Thyroid gland (tissue), 4 donors: ENCODE results near the gene KIAA0586. TPM values are rescaled to one million over a fixed set of nuclear protein-coding genes. Genes with fewer than 3 reads are reported as not detected.

Experiments
- DNase-seq, 2 donors: peaks; one replicate each; pipeline ENCODE4 v3.0.0-alpha.2; 2019
- H3K27ac ChIP-seq, 3 donors: fragments of 200-600 bp; sonication (generic); 1 replicate in 2 of 3; 2 replicates in 1 of 3; pipeline ENCODE4 v1.5.1; 2016 to 2019; ENCODE audit warnings: mild to moderate bottlenecking in 1 of 3, moderate library complexity in 1 of 3
- H3K27me3 ChIP-seq: fragments of 200-600 bp; sonication (generic); one replicate; pipeline ENCODE4 v1.5.1; 2019
- H3K36me3 ChIP-seq, 2 donors: fragments of 200-600 bp; sonication (generic); one replicate each; pipeline ENCODE4 v1.5.1; 2016 to 2019
- H3K4me1 ChIP-seq, 2 donors: fragments of 200-600 bp; sonication (generic); one replicate each; pipeline ENCODE4 v1.5.1; 2017 to 2019
- H3K4me3 ChIP-seq, 3 donors: fragments of 200-600 bp; sonication (generic); replicated peaks in 1 of 3; 1 replicate in 2 of 3; 2 replicates in 1 of 3; pipeline ENCODE4 v1.5.1; 2016; ENCODE audit warnings: mild to moderate bottlenecking in 1 of 3
- H3K9me3 ChIP-seq: fragments of 200-600 bp; sonication (generic); one replicate; pipeline ENCODE4 v1.5.1; 2017
- CTCF ChIP-seq, 6 experiments: fragments of 200-600 bp in 3 of 6; fragments of 450-650 bp in 3 of 6; sonication (generic) in 3 of 6; IDR thresholded peaks; one replicate each; pipeline ENCODE4 v1.5.1; 2016 to 2019; ENCODE audit warnings: antibody characterized with exemption in 6 of 6, mild to moderate bottlenecking in 2 of 6, inconsistent platforms in 1 of 6, moderate library complexity in 1 of 6
- POLR2A ChIP-seq, 2 donors: fragments of 450-650 bp; IDR thresholded peaks; one replicate each; pipeline ENCODE4 v1.6.1; 2017; ENCODE audit warnings: antibody characterized with exemption in 2 of 2, mild to moderate bottlenecking in 2 of 2, moderate library complexity in 1 of 2
- WGBS, 2 donors: methylation state at CpG; one replicate each; pipeline ENCODE4 v1.1.5; 2017; 5-methylcytosine and 5-hydroxymethylcytosine counted together
- intact Hi-C: fragments of 100-400 bp; cut with DNase I; formaldehyde crosslinking; loops from one replicate; pipeline ENCODE4 v1.15.1; 2023
- total RNA-seq, 4 donors: library from RNA; depleted of rRNA; stranded (reverse); fragments of >200 nt; gene quantifications; one replicate each; pipeline ENCODE4 v1.2.3, GENCODE V29; 2016

Gene KIAA0586
- total RNA-seq, 4 donors from 2014 or later = 18.7 to 26.3 (median 21.2) TPM

GRCh38 chr14:58397156-58397555 lies 30.4 kb upstream of the KIAA0586 start:
- 97 to 98% methylated on average over 6 of the region's 6 CpGs for WGBS, 2 donors
- intact Hi-C loops = no loop called here
- H3K4me3 ChIP-seq = no peak overlapping the region
- no peak for DNase-seq
- H3K27me3 ChIP-seq = no peaks in the 10 kb centered on the region
- peaks cover 3 to 7% of the 10 kb centered on the region in 2 donors for H3K4me1 ChIP-seq
- TF ChIP-seq CTCF (IDR thresholded peaks at IDR 0.05) (no peak), POLR2A (IDR thresholded peaks at IDR 0.05) (no peak)
- no peaks in the 10 kb centered on the region for H3K36me3 ChIP-seq
- H3K9me3 ChIP-seq = no peaks in the 10 kb centered on the region
- H3K27ac ChIP-seq = no peak overlapping the region

DNA sequence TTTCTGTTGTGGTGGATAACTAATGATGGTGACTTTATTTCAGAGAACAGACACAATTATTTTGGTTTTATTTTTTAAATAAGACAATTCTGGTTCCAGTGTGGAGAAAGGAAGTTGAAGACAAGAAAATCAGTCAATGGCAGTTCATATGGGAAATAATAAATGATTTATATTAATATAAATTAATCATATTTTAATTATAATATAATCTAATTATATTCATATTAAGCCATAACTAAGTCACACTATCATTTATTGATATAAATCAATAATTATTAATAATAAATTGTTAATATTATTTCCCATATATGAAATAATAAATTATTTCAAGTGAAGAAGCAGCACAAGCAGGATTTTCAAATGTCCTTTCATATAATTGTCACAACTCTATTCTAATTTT lies 29.0 kb upstream of the KIAA0586 start:
- Histone ChIP-seq H3K36me3 (no peaks in the 10 kb centered on the region), H3K4me1 (peaks cover 3 to 7% of the 10 kb centered on the region in 2 donors), H3K9me3 (no peaks in the 10 kb centered on the region), H3K27ac (no peak overlapping the region), H3K27me3 (no peaks in the 10 kb centered on the region), H3K4me3 (no peak overlapping the region)
- TF ChIP-seq POLR2A (IDR thresholded peaks at IDR 0.05) = no peak
- intact Hi-C loops = no loop called here
- DNase-seq = no peak

DNA sequence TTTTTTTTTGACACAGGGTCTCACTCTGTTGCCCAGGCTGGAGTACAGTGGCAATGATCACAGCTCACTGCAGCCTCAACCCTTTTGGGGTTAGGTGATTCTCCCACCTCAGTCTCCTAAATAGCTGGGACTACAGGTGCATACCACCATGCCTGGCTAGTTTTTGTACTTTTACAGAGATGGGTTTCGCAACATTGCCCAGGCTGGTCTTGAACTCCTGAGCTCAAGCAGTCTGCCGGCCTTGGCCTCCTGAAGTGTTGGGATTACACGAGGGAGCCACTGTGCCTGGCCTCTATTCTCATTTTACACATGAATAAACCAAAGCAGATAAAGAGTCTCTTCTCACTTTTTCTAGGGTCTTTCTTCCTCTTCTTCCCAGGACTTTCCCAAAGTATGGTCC lies 28.6 kb upstream of the KIAA0586 start:
- 80 to 89% methylated on average over 3 of the region's 3 CpGs for WGBS, 2 donors
- H3K4me1 ChIP-seq = peaks cover 3 to 7% of the 10 kb centered on the region in 2 donors
- H3K36me3 ChIP-seq = no peaks in the 10 kb centered on the region
- no peak for TF ChIP-seq POLR2A (IDR thresholded peaks at IDR 0.05)
- no peak for TF ChIP-seq CTCF (IDR thresholded peaks at IDR 0.05)
- no peak overlapping the region for H3K4me3 ChIP-seq
- H3K9me3 ChIP-seq = no peaks in the 10 kb centered on the region
- DNase-seq = no peak
- intact Hi-C loops = no loop called here
- no peaks in the 10 kb centered on the region for H3K27me3 ChIP-seq
- no peak overlapping the region for H3K27ac ChIP-seq

DNA sequence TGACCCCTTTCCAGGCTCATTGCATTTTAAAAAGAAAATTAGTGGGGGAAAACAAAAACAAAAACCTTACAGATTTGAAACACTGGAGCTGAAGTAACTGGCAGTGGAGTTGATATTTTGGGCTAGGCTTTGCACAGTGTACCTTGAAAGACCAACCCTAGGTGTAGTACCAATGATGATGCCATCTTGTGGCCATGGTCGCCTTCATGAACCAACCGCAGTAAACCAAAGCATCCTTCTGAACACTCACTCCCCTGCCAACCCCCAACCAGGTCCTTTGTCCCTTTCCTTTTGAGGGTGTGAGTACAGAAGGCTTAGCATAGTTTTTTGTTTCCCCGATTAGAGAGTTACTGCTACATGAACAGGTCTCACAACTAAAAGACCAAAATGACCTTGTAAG lies 25.9 kb upstream of the KIAA0586 start:
- Histone ChIP-seq H3K36me3 (no peaks in the 10 kb centered on the region), H3K27ac (no peak overlapping the region), H3K4me1 (peaks cover 0 to 3% of the 10 kb centered on the region in 2 donors), H3K27me3 (no peaks in the 10 kb centered on the region), H3K4me3 (no peak overlapping the region), H3K9me3 (no peaks in the 10 kb centered on the region)
- intact Hi-C loops = no loop called here
- 90 to 91% methylated on average over 3 of the region's 3 CpGs for WGBS, 2 donors
- no peak for TF ChIP-seq POLR2A (IDR thresholded peaks at IDR 0.05)
- TF ChIP-seq CTCF (IDR thresholded peaks at IDR 0.05) = no peak
- DNase-seq = no peak

DNA sequence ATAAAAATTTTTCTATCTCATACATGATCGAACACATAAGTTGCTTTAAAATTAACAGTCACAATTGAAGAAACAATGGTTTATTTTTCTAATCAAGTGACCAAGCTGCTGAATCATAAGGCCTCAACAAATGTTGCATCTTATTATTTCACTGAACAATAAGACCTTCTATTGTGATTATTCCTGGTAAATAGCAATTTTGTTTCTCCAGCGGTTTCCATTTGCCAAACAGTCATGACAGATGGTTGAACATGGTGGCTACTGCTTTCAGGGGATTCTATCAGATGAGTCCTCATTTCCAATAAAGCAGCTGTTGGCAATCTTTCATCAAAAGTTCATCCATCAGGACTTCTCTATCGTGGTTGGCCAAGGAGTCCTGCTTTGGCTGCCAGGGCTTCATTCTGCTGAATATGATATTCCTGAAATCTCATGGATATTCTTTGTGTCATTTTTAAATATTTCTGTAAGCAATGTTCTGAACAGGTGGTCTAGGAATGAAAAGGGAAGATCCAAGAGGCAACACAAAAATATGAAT lies 18.8 kb upstream of the KIAA0586 start:
- TF ChIP-seq POLR2A (IDR thresholded peaks at IDR 0.05) (no peak), CTCF (IDR thresholded peaks at IDR 0.05) (no peak)

GRCh38 chr14:58414845-58415244 lies 12.7 kb upstream of the KIAA0586 start:
- no peaks in the 10 kb centered on the region for H3K9me3 ChIP-seq
- intact Hi-C loops = no loop called here
- H3K36me3 ChIP-seq = peaks cover 22% of the 10 kb centered on the region in 2 donors
- no peaks in the 10 kb centered on the region for H3K27me3 ChIP-seq
- no peaks in the 10 kb centered on the region for H3K4me1 ChIP-seq
- H3K27ac ChIP-seq = no peak overlapping the region
- no peak for DNase-seq
- no peak overlapping the region for H3K4me3 ChIP-seq
- TF ChIP-seq CTCF (IDR thresholded peaks at IDR 0.05) (no peak), POLR2A (IDR thresholded peaks at IDR 0.05) (no peak)
- WGBS, 2 donors = 88 to 100% methylated on average over 1 of the region's 1 CpG

More for the DNA sequence above, 18.8 kb upstream of the KIAA0586 start:
- no peaks in the 10 kb centered on the region for H3K27me3 ChIP-seq
- peaks cover 11 to 42% of the 10 kb centered on the region in 2 donors for H3K36me3 ChIP-seq
- WGBS, 2 donors = 97% methylated on average over 3 of the region's 3 CpGs
- intact Hi-C loops = no loop called here
- no peak overlapping the region for H3K4me3 ChIP-seq
- H3K27ac ChIP-seq = no peak overlapping the region
- H3K9me3 ChIP-seq = no peaks in the 10 kb centered on the region
- DNase-seq = no peak
- H3K4me1 ChIP-seq = no peaks in the 10 kb centered on the region
